ENCODE measurements around the gene RNF181.

RNF181 gene

DNA sequence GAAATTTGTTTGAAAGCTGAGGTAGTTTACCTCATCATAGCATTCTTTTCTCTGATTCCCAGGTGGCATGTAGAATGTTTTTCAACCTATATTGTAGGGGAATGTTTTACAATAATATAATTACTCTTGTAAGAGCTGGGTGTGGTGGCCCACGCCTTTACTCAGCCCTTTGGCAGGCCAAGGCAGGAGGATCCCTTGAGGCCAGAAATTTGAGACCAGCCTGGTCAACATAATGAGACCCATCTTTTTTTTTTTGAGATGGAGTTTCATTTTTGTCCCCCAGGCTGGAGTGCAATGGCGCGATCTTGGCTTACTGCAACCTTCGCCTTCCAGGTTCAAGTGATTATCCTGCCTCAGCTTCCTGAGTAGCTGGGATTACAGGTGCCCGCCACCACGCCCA, 24.1 kb downstream of the RNF181 start:
- no peak for DNase-seq

DNA sequence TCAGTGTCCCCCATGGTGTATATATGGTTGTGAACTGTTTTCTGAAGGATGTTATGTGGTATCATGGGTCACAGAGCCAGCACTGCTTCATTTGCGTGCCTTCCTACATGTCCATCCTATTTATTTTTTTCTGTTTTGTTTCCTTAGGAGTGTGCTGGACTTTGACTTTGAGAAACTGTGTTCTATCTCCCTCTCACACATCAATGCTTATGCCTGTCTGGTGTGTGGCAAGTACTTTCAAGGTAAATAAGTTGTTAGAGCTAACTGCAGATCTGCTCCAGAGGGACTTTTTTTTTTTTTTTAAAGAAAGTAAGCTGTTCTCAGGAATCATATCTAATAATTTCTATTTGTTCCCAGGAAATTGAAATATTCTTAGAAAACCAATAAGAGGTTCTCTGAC, 25.8 kb downstream of the RNF181 start:
- no peak for DNase-seq

DNA sequence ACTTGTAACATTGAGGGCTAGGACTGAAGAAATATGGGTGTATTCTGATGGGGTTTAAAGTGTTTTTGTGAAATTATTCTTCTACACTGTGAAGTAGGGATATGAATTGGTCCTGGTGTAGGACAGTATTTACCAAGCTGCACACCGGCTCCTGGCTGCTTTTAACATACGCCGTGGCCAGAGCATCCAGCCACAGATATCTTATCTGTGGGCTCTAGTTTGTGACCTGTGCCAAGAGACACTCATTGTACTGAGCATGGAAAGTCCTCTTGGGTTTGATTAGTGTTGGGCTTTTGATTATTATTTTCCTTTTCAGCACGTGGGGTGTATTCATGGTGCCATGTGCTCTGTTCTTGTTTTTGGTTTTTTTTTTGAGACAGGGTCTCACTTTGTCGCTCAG, 28.4 kb downstream of the RNF181 start:
- no peak for DNase-seq

DNA sequence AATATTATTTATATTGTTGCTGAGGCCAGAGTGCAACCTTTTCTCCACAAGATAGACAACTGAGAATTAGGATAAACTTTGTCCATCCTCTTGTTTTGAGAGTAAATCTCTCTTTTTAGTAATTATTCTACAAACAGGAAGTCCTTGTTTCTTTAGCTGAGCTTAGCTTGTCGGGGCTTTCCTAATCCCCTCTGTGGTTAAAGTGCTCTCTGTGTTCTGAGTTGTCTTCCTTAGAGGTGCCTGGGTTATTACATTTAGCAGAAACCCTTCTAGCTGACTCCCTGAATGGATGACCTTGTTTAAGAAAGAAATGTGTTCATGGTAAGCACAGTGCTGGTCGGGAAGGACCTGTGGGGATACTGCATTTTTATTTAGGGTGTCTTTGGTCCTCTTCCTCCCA, 33.1 kb downstream of the RNF181 start:
- no peak for DNase-seq

DNA sequence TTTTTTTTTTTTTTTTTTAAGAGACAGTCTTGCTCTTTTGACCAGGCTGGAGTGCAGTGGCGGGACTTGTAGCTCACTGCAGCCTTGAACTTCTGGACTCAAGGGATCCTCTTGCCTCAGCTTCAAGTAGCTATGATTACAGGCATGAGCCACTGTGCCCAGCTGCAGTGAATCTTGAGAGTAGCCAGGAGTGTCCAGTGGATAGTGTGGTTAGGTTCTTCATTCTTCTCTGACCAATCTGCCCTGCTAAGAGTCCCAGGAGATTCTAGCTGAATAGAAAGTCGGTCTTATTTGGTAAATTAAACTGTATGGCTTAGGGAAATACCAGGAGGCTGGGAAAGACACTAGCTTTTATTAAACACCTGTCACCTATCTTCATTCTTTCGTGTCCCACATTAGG, 35.8 kb downstream of the RNF181 start:
- DNase-seq: no peak

DNA sequence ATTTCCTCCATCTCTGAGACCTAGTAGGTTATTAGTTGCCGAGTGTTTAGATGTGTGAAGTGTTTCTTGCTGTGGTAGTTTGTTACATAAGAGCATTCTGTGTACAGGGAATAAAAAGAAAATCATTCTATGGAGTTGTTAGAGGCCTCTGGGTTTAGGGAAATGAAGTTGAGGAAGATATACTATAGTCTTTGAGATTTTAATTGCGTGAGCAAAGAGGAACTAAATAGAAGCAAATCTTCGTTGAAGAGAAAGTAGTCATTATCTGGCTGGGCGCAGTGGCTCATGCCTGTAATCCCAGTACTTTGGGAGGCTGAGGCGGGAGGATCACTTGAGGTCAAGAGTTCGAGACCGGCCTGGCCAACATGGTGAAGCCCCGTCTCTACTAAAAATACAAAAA, 39.5 kb downstream of the RNF181 start:
- no peak for DNase-seq

DNA sequence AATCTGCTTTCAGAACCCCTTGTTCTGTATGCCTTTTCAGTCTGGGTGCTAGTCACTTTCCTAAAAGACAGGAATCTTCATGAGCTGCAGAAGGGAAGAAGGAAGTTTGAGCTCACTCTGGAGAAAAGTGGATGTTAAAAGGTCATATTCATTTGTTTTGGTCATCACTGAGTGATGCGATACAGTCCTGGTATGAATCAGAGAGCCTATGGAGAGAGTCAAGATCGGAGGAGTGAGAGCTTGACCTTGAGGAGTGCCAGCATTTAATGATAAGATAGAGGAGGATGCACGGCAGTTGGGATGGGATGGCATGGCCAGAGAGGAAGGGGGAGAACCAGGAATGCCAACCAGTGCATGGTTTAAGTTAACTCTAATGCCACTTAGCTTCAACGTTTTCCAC, 40.1 kb downstream of the RNF181 start:
- no peak for DNase-seq

DNA sequence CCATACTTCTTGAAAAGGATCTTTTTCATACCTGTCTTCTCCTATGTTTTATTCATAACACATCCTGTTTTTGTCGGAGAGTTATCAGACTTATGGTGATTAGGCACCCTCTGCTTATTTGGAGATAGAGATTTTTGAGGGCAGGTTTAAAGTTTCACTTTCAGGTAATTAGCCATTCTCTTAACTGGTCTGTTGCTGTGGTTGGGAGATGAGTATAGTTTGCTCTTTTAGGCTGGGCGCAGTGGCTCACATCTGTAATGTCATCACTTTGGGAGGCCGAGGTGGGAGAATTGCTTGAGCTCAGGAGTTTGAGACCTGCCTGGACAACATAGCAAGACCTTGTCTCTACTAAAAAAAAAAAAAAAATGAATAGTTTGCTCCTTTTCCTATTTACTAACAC, 47.2 kb downstream of the RNF181 start:
- DNase-seq: no peak

DNA sequence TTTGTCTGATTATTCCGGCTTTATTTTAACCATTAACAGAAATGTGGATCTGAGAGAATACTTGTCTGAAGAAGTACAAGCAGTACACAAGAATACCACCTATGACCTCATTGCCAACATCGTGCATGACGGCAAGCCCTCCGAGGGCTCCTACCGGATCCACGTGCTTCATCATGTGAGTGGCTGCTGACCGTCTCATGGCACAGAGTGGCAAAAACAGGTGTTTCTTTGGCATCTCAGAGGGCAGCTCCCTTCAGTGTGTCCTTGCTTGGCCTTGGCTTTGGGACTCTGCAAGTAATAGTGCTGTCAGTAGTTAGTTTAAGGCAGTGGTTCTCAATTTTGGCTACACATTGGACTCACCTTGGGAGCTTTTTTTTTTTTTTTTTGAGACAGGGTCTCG, 49.4 kb downstream of the RNF181 start:
- DNase-seq: no peak

DNA sequence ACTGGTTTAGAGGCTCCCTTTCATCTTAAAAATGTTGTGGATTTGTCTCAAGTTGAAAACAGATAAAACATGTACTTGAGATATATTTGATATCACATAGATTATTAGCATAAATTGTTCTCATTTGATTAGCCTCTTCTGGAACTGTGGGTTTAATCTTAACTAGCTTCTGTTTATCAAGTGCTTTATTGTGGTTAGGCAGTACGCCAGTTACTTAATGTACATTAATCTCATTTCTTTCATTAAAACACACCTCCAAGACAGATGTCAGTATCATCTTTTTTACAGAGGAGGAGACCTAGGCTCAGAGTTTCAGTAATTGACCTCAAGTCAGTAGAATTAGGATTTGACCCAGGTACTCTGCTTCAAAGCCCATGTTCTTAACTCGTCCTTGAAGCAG, 50.6 kb downstream of the RNF181 start:
- no peak for DNase-seq

Measured in DMS 273 treated with DMSO at 0.1 percent for 48 hours (cell line).